HFF-Myc (cell line): Measurements from ENCODE around the gene PEX11G.

ENCODE experiments used
- DNase-seq: peaks from one replicate; pipeline ENCODE4 v3.0.0-alpha.2; 2011; ENCODE audit warnings: low read depth; ENCODE audit errors: extremely low read depth
- H3K4me3 ChIP-seq: replicated peaks from 2 replicates; pipeline ENCODE4 v1.5.1; 2011; ENCODE audit warnings: low read depth, mild to moderate bottlenecking, control low read depth, low read length
- CTCF ChIP-seq: IDR thresholded peaks from 2 replicates; pipeline ENCODE4 v1.5.1; 2012; ENCODE audit warnings: mild to moderate bottlenecking, low read depth, low read length, control low read depth; ENCODE audit errors: missing control alignments

PEX11G gene

DNA sequence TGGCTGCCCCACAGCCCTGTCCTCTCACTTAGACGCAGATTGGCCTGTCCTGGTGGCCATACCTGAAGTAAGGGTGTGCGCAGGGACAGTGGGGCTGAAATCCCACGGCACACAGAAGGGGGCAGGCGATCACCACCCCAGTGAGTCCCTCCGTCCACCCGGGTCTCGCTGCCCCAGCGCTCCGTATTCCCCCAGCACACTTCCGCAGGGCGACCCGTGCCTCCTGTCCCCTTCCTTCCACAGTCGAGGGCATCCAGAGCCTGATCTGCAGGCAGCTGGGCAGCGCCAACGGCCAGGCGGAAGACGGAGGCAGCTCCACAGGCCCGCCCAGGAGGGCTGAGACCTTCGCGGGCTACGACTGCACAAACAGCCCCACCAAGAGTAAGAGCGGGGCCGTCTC is 25.3 kb downstream of the PEX11G start:
- DNase-seq = no peak
- no peak overlapping the region for H3K4me3 ChIP-seq
- TF ChIP-seq CTCF = no peak

DNA sequence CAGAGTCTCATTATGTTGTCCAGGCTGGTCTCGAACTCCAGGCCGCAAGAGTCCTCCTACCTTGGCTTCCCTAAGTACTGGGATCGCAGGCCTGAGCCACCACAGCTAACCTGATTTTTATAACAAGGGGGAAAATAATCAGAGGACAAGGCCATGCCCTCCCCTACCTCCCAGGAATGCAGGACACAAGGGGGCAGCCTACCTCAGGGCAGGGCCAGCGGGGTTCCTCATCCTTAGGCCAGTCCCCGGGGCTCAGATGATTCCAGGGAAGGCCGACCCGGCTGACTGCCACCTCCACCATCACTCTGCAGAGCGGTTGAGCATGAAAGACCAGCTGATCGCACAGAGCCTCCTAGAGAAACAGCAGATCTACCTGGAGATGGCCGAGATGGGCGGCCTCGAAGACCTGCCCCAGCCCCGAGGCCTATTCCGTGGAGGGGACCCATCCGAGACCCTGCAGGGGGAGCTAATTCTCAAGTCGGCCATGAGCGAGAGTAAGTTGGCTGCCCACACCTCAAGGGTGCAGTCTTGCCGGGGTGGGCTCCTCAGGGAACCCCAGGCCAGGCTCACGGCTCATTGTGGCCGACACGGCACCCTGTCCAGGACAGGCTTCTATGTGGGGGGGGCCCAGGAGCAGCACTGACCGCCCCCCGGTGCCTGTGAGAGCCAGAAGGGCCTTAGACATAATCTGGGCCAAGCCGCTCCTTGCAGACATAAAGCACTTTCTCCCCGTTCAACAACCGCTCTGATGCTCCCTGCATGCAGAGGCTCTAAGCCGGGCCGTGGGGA is 26.8 kb downstream of the PEX11G start:
- no peak overlapping the region for H3K4me3 ChIP-seq
- no peak for DNase-seq
- TF ChIP-seq CTCF = peak; percentile 6

DNA sequence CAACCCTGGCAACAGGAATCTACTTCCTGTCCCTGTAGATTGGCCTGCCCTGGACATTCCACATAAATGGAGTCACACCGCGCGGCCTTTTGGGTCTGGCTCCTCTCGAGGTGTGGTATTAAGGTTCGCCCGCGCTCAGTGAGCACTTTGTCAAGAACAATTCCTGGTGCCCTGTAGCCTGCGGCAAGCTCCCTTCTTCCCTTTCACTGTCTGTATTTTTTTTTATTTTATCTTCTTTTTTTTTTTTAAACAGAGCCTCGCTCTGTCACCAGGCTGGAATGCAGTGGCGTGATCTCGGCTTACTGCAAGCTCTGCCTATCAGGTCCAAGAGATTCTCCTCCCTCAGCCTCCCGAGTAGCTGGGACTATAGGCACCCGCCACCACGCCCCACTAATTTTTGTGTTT is 28.3 kb downstream of the PEX11G start:
- H3K4me3 ChIP-seq = no peak overlapping the region
- no peak for DNase-seq
- TF ChIP-seq CTCF = no peak

DNA sequence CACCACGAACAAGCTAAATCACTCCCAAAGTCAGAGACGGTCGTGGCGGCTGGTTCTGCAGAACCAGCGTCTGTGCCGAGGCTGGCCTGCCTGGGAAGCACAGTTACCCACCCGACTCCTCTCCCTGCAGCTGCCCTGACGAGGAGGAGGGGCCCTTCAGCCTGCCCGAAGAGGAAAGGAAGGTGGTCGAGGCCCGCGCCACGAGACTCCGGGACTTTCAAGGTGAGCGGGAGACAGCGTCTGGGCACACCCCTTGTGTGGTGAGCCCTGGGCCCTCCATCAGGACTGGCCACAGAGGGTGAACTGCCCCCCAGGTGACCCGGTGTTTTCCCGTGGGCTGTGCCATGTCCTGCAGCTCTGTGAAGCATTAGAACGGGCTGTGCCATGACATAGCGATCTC is 29.1 kb downstream of the PEX11G start:
- no peak for DNase-seq
- no peak for TF ChIP-seq CTCF
- no peak overlapping the region for H3K4me3 ChIP-seq

DNA sequence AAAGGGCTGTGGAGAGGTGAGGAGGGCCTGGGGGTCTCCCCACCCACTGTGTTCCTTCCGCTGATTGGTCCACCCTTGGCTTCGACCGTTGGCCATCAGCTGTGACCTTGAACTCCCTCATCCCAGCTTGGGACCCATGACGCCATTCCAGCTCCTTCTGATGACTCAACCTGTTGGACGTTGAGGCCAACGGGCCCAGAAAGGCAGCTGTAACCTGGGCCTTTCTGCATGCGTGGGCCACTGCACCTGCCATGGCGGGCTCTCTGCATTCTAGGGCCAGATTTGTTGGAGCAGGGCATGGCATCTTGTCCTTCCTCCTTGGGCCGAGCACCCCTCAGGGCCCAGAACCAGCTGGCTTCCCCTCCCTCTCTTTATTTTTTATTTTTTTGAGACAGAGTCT is 30.2 kb downstream of the PEX11G start:
- no peak for DNase-seq
- no peak for TF ChIP-seq CTCF
- no peak overlapping the region for H3K4me3 ChIP-seq

DNA sequence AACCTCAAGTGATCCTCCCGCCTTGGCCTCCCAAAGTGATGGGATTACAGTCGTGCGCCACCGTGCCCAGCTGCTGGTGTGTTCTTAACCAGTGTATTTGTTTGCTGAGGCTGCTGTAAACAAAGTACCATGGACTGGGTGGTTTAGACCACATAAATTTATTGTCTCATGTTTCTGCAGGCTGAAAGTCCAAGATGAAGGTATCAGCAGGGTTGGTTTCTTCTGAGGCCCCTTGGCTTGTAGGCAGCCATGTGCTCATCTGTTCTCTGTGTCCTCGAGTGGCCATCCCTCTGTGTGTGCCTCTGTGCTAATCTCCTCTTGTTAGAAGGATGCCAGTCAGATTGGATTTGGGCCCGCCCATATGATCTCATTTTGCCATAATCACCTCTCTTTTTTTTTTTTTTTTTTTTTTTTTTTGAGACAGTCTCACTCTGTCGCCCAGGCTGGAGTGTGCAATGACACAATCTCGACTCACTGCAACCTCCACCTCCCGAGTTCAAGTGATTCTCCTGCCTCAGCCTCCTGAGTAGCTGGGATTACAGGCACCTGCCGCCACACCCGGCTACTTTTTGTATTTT is 31.8 kb downstream of the PEX11G start:
- DNase-seq = no peak
- TF ChIP-seq CTCF = no peak
- no peak overlapping the region for H3K4me3 ChIP-seq
